SK-N-SH treated with all-trans-retinoic acid at 6 μM for 48 hours (cell line): ENCODE results near the gene CPEB3.

Experiments used
- ATAC-seq: fragments of 200-7000 bp; cut with Tn5 transposase; 3 replicates; pipeline ENCODE4 v1.9.1; 2020; ENCODE audit warnings: mild to moderate bottlenecking, moderate library complexity
- CREB5 ChIP-seq: fragments of 250-450 bp; sonication (Bioruptor Pico); IDR thresholded peaks from 2 replicates; pipeline ENCODE4 v1.5.1; 2020; ENCODE audit warnings: low read depth, mild to moderate bottlenecking, moderate library complexity
- CSDC2 ChIP-seq: fragments of 250-450 bp; sonication (Bioruptor Pico); IDR thresholded peaks from 2 replicates; pipeline ENCODE4 v1.5.0; 2020; ENCODE audit warnings: mild to moderate bottlenecking, moderate library complexity
- GLIS3 ChIP-seq: fragments of 250-450 bp; sonication (Bioruptor Pico); IDR thresholded peaks from 2 replicates; pipeline ENCODE4 v1.5.0; 2020; ENCODE audit warnings: mild to moderate bottlenecking, moderate library complexity
- ISL1 ChIP-seq: fragments of 250-450 bp; sonication (Bioruptor Pico); IDR thresholded peaks from 2 replicates; pipeline ENCODE4 v2.1.2; 2022; ENCODE audit warnings: mild to moderate bottlenecking, moderate library complexity
- OSR1 ChIP-seq: fragments of 250-450 bp; sonication (Bioruptor Pico); IDR thresholded peaks from 2 replicates; pipeline ENCODE4 v1.8.0; 2022; ENCODE audit warnings: moderate library complexity, mild to moderate bottlenecking, inconsistent platforms
- PATZ1 ChIP-seq: fragments of 250-450 bp; sonication (Bioruptor Pico); IDR thresholded peaks from 2 replicates; pipeline ENCODE4 v1.8.0; 2020; ENCODE audit warnings: mild to moderate bottlenecking, moderate library complexity, borderline replicate concordance
- POU6F1 ChIP-seq: fragments of 250-450 bp; sonication (Bioruptor Pico); IDR thresholded peaks from 2 replicates; pipeline ENCODE4 v1.8.0; 2021; ENCODE audit warnings: low read depth, mild to moderate bottlenecking, moderate library complexity, borderline replicate concordance
- PPARA ChIP-seq: fragments of 250-450 bp; sonication (Bioruptor Pico); IDR thresholded peaks from 2 replicates; pipeline ENCODE4 v1.5.0; 2020; ENCODE audit warnings: mild to moderate bottlenecking, borderline replicate concordance
- RARB ChIP-seq: fragments of 250-450 bp; sonication (Bioruptor Pico); IDR thresholded peaks from 2 replicates; pipeline ENCODE4 v1.8.0; 2021; ENCODE audit warnings: mild to moderate bottlenecking, moderate library complexity
- TCF4 ChIP-seq: fragments of 250-450 bp; sonication (Bioruptor Pico); IDR thresholded peaks from 2 replicates; pipeline ENCODE4 v1.8.0; 2021; ENCODE audit warnings: mild to moderate bottlenecking, moderate library complexity, borderline replicate concordance
- TOX ChIP-seq: fragments of 250-450 bp; sonication (Bioruptor Pico); IDR thresholded peaks from 2 replicates; pipeline ENCODE4 v1.8.0; 2021; ENCODE audit warnings: mild to moderate bottlenecking, moderate library complexity, borderline replicate concordance
- TSHZ2 ChIP-seq: fragments of 250-450 bp; sonication (Bioruptor Pico); IDR thresholded peaks from 2 replicates; pipeline ENCODE4 v1.5.0; 2020; ENCODE audit warnings: mild to moderate bottlenecking, moderate library complexity
- ZC3H10 ChIP-seq: fragments of 250-450 bp; sonication (Bioruptor Pico); IDR thresholded peaks from 2 replicates; pipeline ENCODE4 v1.5.1; 2021; ENCODE audit warnings: mild to moderate bottlenecking, moderate library complexity
- ZFP3 ChIP-seq: fragments of 250-450 bp; sonication (Bioruptor Pico); IDR thresholded peaks from 2 replicates; pipeline ENCODE4 v1.5.0; 2020; ENCODE audit warnings: mild to moderate bottlenecking, moderate library complexity
- ZFP30 ChIP-seq: fragments of 450-650 bp; formaldehyde crosslinking; IDR thresholded peaks from 2 replicates; pipeline ENCODE4 v1.5.0; 2022; ENCODE audit warnings: mild to moderate bottlenecking, moderate library complexity
- ZNF565 ChIP-seq: fragments of 450-650 bp; formaldehyde crosslinking; conservative IDR thresholded peaks from 2 replicates; pipeline ENCODE4 v1.5.0; 2020; ENCODE audit warnings: low read depth, mild to moderate bottlenecking, moderate library complexity
- ZNF70 ChIP-seq: fragments of 450-650 bp; formaldehyde crosslinking; IDR thresholded peaks from 2 replicates; pipeline ENCODE4 v1.5.0; 2020; ENCODE audit warnings: mild to moderate bottlenecking, moderate library complexity

The CPEB3 gene

GRCh38 chr10:92047215-92047614 lies 243.7 kb downstream of the CPEB3 start:
- no peak for ATAC-seq
- TF ChIP-seq GLIS3 (CRISPR knock-in tag) (no peak), ZFP30 (CRISPR knock-in tag) (no peak), ISL1 (no peak), PATZ1 (CRISPR knock-in tag) (no peak), TCF4 (no peak), CREB5 (CRISPR knock-in tag) (no peak), ZFP3 (CRISPR knock-in tag) (no peak), CSDC2 (CRISPR knock-in tag) (no peak), TSHZ2 (CRISPR knock-in tag) (no peak), RARB (no peak), TOX (CRISPR knock-in tag) (no peak), OSR1 (no peak), POU6F1 (CRISPR knock-in tag) (no peak), ZC3H10 (CRISPR knock-in tag) (no peak)
- TF ChIP-seq, all 23 proteins: peak for 0

GRCh38 chr10:92045641-92046106 lies 245.2 kb downstream of the CPEB3 start:
- no peak for TF ChIP-seq ZNF70 (CRISPR knock-in tag)
- TF ChIP-seq PPARA (CRISPR knock-in tag) = no peak
- TF ChIP-seq PATZ1 (CRISPR knock-in tag) = no peak
- TF ChIP-seq ZC3H10 (CRISPR knock-in tag) = no peak
- TF ChIP-seq ZNF565 (CRISPR knock-in tag) = no peak
- no peak for TF ChIP-seq CSDC2 (CRISPR knock-in tag)
- TF ChIP-seq TCF4 = no peak
- TF ChIP-seq POU6F1 (CRISPR knock-in tag) = no peak
- TF ChIP-seq CREB5 (CRISPR knock-in tag) = no peak
- no peak for TF ChIP-seq ISL1

More at GRCh38 chr10:92045641-92046106, 245.2 kb downstream of the CPEB3 start:
- no peak for ATAC-seq
